Renal cortical epithelial cell (primary cell): ENCODE results near the gene MZT2B. TPM values are rescaled to one million over a fixed set of nuclear protein-coding genes. Genes with fewer than 3 reads are reported as not detected.
"Not testable (repeated sequence)": the region's sequence is repeated elsewhere in the genome, so short reads cannot be mapped to it uniquely, and the experiment has no call there.

Source experiments
- DNase-seq: peaks from one replicate; pipeline ENCODE4 v3.0.0-alpha.2; 2011; ENCODE audit warnings: low read depth
- total RNA-seq: library from RNA; depleted of rRNA; stranded (reverse); fragments of >200 nt; gene quantifications from 2 replicates; pipeline ENCODE4 v1.2.3, GENCODE V29; 2014

MZT2B gene, protein sequence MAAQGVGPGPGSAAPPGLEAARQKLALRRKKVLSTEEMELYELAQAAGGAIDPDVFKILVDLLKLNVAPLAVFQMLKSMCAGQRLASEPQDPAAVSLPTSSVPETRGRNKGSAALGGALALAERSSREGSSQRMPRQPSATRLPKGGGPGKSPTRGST
- total RNA-seq, result 59.8 and 179 TPM in 2 replicates

DNA sequence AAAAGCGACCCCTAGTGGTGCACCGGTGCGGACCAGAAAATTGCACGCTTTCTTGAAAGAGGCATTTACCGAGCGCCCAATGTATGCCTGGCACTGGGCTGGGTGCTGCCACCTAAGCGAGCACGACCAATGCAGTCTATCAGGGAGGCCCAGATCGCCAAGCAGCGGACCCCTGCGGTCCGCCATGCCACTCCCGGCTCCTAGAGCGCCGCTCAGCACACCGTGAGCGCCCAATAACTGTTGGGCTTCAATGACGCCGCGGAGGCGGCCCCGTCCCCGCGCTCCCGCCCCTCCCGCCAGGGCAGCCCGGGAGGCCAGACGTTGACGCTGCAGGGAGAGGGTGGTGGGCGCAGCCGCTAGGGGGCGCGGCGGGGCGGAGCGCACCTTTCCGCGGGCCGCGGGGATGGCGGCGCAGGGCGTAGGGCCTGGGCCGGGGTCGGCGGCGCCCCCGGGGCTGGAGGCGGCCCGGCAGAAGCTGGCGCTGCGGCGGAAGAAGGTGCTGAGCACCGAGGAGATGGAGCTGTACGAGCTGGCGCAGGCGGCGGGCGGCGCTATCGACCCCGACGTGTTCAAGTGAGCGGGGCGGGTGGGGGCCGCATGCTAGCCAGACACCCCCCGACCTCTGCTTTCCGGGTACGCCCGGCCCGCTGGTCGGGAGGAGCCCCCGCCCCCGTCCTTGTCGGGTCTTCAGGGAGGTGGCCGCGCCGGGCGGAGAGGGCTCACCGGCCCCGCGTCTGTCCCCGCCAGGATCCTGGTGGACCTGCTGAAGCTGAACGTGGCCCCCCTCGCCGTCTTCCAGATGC, at the start of gene MZT2B:
MZT2B (plus strand) TSS at position 383 of the 803 bp plus-strand sequence; CDS start at position 404, 21 bp downstream.
- peak; percentile 46 for DNase-seq

DNA sequence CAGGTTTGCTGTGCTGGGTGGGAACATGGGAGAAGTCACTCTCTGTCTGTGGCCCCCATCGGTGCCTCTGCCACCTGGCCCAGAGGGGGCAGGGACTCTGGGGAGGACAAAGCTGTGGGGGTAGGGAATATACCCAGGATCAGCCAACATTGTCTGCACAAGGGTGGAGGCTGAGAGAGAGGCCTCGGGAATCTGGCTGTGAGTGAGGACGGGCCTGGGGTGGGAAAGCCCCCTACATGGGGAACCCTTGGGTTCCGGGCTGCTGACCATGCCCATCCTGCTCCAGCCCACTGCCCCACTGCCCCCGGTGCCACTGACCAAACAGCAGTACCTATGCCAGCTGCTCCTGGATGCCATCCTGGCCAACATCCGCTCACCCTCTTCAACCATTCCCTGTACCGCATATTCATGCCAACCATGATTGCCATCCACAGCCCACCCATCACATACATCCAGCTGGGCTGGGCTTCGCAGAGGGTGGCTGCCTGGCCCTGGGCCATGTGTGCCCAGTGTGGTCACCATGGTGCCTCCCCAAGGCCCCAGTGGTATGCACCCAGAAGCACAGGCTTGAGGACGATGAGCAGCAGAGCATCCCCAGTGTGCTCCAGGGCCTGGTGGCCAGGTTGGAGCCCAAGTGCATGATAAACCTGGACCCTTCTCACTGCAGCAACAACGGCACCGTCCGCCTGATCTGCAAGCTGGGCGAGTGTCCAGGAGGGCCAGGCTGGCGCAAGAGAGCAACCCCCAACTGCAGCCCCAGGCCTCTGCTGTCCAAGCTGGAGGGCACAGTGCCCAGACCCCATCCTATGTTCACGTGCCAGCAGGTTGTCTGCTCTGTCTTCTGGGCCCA, 46.1 kb upstream of the MZT2B start:
- no peak for DNase-seq

DNA sequence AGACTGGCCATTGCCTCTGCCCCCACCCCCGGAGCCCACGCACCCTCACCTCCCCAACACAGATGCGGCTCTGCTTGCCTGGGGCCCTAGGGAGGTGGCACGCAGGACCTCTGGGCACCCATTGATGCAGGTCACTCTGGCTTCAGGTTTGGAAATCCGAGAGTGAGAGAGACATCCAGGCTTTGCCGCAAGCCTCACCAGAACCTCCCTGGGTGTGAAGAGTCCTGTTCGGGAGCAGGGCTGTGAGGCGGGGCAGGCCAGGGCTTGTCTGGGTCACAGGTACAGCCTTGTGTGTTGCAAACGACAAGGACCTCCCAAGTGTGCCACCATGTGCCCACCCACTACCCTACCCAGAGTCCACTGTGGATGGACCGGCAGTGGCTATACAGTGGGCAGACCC, 45.5 kb upstream of the MZT2B start:
- not testable (repeated sequence) for DNase-seq

DNA sequence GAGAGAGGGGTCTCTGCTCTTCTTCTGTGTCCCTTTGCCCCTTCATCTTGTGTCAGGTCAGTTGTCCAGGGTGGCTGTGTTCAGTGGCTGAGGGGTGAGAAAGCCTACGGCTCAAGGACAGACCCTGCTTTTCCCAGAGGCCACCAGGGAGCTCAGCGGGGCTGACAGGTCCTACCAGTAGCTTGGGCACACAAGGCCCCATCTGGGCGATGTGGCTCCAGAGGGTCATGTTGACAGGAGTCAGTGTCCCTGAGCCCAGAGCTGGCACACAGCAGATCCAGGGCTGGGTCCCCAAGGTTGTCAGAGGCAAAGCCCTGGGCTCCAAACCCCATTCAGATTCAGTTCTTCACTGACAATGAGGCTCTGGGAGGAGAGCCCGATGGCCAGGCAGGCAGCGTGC, 44.9 kb upstream of the MZT2B start:
- DNase-seq, result not testable (repeated sequence)

DNA sequence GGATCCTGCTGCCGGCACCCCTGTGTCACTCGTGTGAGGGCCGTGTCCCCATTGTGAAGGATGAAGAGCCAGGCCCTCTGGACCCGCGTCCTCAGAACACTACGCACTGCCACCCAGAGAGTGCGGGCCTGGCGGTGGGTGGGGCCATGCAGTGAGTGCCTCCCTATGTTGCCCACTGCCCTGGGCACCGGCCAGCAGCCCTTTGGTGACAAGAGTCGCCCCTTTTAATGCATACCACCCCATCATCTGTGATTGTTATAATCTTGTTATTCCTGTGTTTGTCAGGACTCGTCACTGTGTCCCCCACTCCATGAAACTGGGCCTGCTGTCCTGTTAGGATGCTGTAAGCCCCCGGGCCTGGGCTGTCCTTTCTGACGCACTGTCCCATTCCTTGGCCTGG, 43.7 kb upstream of the MZT2B start:
- not testable (repeated sequence) for DNase-seq

DNA sequence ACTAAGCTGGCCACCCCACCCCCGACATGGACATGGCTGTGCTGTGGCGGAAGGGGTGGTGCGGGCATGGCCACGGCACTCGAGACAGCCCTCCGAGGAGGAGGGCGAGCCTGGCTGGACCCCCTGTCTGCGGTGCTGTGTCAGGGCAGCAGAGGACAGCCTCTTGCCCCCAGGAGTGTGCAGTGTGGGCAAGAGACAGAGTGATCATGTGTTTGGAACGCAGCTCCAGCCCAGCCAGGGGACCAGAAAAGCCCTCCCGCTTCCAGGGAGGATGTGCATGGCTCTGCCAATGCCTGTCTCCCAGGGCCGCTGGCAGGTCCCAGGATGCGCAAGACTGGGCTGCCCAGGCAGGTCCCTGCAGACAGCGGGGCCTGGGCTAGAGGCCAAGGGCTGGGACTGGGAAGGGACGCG, 43.2 kb upstream of the MZT2B start:
- not testable (repeated sequence) for DNase-seq

DNA sequence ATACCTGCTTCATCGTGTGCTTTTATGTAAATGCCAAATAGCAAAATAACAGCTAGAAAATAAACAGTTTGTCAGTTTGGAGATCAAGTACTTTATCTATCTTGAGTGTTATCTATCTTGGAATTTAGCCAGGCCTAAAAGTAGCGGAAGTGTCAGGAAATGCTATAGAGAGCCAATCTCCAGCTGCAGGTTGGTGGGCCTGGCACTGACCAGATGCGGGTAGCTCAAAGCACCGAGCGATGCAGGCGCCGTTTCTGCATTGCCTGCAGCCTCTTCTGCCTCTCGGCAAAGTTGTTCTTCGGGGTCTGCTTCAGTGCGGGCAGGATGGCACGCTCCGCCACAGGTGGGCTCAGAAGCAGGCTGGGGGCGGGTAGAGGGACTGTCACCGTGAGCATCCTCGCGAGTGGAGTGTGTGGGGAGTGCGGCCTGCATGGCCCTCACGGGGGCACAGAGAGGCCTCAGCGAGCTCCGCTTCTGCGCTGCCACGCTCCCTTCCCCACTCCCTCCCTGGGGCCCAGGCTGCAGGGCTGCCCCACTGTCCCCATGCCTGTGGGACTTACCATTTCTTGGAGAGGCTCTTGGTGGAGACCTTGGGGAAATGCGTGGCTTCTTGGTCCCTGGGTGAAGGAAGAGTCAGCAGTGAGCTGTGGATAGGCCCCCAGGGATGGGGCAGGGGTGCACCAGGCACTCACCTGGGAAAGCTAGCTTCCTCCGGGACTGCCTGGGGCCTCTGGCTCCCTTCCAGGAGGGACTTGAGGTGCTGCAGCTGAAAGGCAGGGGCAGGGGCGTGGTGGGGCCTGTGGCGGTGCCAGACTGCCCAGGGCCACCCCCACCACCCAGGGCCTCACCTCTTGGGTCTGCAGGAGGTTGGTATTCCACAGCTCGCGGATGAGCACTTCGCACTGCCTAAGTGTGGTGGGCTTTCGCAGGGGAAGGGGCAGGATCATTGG, 42.5 kb upstream of the MZT2B start:
- DNase-seq, result not testable (repeated sequence)

DNA sequence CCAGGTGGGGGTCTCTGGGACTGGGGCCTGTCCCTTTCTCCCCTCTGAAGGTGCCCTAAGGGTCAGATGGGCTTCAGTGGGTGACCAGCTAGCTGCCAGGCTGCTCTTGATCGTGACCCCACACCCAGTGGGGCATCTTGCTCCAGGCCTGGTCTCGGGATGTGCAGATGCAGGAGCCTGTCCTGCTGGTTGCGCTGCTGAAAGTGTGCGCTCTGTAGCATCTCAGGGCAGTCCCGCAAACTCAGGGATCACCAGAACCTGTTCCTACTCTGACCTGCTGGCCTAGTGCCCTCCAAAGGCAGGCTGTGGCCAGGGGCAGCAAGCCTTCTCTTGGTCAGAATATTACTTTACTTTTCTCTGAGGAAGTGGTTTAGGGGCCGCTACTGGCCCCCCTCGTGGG, 41.5 kb upstream of the MZT2B start:
- not testable (repeated sequence) for DNase-seq

DNA sequence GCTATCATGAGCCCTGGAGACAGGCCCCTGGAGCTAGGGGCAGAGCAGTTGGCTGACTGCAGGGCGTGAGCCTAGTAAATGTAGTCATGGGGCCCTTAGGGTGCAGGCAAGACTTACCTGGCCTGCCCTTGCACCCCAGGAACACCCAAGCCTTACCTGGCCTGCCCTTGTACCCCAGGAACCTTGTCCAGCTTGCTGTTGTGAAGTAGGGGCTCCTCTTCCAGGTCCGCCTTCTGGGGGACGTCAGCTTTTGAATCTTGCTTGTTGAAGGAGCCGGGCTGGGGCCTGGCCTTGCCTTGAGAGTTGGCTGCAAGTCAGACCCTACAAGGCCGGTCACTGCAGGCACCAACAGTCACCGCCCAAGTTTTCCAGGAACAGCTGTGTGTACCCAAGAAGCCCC, 41.1 kb upstream of the MZT2B start:
- DNase-seq, result not testable (repeated sequence)

DNA sequence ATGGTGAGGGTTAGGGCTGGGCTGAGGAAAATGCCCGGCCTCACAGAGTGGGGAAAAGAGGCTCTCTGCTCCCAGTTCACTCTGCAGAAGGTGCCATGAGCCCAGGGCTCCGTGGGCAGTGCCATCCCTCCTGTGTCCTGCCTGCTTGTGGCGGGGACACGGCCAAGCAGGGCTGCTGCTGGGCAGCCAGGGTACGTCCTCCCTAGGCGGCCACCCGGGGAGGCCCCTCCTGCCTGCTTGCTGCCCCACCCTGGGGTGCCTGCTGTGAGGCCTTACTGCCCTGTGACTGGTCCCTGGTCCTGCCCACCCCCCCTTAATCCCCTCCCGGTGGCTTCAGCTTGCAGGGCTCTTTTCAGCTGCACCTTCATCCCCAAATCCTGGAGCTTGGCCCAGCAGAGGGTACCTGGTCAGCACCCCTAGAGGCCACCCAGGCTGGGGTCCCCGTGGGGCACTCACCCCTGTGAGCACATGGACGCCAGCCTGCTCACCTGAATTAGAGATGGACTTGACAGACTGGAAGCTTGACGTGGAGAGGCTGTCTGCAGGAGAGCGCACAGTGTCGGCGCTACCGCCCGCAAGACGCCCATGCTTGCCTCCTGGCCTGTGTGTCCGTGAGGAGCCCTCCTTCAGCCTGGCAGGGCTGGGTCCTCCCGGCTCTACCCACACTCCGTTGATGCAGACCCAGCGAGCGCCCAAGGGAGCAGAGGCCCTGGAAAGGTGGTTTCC, 40.3 kb upstream of the MZT2B start:
- not testable (repeated sequence) for DNase-seq

DNA sequence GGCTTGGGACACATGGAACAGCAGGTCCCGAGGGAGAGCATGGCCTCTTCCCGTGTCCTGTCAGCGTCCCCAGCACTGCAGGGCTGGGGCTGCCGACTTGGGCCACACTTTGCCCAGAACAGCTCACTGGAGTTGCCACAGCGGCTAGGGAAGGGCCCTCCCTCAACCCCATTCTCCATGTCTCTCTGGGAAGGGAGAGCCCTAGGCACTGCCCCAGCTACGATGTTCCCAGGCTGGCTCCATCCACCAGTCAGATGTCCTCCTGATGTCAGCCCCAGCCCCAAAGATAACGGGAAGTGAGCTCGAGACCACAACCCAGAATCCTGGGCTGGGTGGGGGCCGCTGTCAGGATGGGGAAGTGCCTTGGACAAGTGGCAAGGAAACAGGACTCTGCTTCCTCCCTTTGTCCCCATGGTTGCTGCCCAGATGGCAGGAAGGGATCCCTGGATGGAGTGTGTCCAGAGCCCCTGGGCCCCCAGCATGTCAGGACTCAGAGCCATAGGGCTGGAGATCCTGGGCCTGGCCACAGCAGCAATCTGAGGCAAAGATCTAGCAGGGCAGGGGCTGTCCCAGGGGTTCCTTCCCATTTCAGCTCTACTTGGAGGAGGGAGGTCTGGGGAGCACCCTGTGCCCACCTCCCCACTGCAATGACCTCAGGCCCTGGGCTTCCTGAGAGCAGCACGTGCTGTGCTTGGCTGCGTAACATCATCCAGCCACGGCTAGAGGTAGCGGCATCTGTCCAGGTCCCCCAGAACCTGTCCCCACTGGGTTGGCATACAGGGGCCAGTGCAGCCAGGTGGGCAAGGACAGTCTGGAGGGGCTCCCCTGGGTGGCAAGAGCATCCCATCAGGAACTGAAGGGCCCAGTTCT, 39.4 kb upstream of the MZT2B start:
- DNase-seq, result not testable (repeated sequence)

DNA sequence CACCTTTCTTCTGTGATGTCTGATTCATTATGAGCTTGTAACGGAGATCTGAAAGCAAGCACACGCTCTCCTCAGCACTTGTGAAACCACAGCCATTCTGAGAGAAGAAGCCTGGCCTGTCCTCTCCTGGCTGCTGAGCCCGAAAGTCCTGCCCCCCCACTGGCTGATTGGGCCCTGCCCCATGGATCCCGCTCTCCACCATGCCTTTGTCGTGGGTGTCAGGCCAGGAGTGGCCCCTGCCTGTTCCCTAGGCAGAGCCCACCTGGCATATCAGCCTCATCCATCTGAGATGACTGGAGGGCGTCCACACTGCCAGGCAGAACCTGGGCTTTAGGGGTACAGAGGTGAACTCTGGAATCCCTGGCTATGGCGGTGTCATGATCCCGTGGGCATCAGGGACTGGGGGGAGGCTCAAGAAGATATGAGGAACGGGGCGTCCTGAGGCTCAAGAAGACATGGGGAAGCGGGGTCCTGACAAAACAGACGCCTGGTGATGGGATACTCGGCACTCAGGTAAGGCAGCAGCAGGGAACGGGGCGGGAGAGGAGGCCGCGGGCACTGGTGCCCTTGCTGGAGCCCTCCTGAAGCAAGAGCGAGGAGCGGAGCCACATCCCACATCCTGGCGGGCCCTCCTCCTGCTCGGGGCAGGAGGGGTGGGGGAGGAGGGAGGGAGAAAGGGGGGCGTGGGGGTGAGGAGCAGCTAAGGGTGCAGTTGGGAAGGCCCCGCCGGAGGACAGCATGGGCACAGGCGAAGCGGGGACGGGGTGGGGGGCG, 38.6 kb upstream of the MZT2B start:
- DNase-seq, result not testable (repeated sequence)

DNA sequence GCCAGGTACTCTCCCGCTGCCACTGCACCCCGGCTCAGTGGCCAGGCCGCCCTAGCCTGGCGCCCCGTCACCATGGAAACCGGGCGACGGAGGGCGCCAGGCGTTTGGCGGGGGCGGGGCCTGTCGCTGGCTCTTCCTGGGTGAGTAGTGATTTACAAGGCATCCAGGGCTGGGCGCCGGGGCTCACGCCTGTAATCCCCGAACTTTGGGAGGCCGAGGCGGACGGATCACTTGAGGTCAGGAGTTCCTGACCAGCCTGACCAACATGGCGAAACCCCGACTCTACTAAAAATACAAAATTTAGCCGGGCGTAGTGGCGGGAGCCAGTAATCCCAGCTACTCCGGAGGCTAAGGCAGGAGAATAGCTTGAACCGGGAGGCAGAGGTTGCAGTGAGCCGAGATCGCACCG, 37.1 kb upstream of the MZT2B start, which contains the start of gene CCDC74B:
CCDC74B (minus strand) TSS at position 107 of the 409 bp plus-strand sequence. CDS start 116 bp downstream, outside the sequence.
- peak; percentile 4 for DNase-seq

DNA sequence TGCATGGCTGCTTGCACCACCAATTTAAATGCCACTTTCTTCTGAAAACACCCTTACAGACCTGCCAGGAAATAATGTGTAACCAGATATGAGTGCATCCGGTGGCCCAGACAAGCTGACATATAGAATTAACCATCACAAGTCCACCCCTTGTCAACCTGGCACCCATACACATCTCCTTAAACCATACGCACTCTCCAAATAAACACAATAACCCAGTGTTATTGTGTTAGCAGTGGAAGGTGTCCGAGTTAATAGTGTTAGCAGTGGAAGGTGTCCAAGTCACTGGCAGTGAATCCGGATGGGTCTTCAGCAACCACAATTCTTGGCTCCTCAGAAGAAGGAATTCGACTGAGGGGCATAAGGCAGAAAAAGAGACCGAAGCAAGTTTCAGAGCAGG, 33.5 kb upstream of the MZT2B start:
- not testable (repeated sequence) for DNase-seq

DNA sequence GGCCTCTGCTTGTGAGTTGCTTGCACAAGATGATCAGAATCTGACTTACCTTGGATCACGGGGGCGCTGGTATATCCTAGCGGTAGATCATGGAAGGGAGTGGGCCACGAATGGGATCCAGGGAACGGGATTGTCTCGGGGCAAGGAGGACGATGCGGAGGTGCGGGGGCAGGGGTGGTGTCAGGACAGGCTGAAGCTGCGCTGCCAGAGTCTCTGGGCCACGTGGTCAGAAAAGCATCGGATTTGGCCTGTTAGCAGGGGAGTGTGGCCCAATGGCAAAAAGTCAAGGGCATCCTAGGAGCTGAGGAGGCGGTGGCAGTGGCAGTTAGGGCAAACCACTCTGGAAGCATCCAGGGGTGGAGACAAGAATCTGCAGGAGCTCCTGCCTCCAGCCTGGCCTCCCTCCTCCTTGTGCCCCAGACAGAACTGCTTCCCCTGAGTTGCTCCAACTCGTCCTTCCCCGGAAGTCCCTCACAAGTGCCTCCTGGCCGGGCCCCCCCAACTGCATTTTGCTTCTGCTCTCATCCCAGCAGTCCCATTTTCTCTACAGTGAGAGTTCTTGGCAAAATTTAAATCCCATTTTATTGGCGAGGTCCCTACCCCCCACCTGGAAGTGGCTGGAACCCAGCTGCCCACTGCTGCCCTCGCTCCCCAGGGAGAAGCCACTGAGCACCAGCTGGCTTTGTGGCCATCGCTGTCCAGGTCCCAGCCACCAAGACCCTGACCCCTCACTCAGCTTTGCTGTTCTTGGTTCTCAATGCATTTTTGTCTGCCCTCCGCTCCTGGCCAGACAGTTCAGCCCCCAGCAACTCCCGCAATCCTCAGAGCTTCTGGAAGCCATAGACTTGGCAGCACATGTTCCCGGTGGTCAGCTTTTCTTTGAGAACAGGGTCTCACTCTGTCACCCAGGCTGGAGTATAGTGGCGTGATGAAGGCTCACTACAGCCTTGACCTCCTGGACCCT, 31.6 kb upstream of the MZT2B start:
- no peak for DNase-seq

DNA sequence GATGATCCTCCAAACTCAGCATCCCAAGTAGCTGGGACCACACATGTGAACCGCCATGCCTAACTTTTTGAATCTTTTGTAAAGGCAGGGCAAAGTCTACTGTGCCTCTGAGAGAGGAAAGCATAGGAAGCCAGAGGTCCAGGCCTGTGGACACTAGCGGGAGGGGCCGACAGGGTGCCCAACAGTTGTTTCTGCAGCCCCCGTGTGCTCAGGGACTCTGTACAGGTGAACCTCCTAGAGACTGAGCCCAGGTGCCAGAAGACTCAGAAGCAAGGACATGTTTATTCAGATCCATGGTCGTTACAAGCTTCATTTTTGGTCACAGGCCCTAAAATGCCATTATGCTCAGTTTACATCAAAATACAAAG, 30.9 kb upstream of the MZT2B start:
- not testable (repeated sequence) for DNase-seq

DNA sequence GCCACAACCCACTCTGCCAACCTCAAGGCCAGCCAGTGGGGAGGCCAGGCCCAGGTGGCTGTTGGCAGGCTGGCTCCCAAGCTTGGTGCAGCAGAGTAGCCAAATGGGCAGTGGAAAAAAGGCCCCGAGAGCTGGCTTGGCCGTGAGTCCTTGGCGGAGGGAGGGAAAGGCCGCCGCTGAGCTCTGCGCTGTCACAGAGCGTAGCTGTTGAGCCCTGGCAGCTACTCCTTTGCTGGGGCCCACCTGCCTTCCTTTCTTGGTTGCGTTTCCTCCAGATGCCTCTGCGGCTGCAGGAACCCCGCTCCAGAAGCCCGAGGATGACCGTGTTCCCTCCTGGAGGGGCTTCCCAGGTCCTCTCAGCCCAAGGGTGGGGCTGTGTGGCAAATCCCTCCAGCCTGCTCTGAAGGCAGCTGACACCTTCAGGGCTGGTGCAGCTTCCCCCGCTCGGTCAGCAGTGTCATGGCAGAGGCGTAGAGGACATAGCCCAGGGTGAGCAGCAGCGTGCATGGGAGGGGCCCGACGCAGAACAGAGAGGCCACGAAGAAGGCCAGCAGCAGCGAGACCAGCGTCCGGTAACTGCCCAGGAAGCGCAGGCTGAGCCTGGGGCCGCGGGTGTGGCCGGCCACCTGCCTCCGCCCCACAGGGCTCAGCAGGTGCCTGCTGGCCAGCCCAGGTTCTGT, 29.8 kb upstream of the MZT2B start:
- not testable (repeated sequence) for DNase-seq
